ENCODE data around the gene TNF.

Gene TNF

GRCh38 chr6:31573239-31574105 lies 1.9 kb upstream of the TNF start:
- TF ChIP-seq ZBTB48 (tag by site-specific recombination; IDR thresholded peaks at IDR 0.05) = no peak
- no peak for TF ChIP-seq SP2 (tag by site-specific recombination; IDR thresholded peaks at IDR 0.05)
- TF ChIP-seq KLF9 (tag by site-specific recombination; IDR thresholded peaks at IDR 0.05; ENCODE audit: low read depth) = no peak
- TF ChIP-seq TCF7L2 (IDR thresholded peaks at IDR 0.05; ENCODE audit: borderline replicate concordance, low read depth, low read length) = no peak
- TF ChIP-seq ZNF157 (tag by site-specific recombination; IDR thresholded peaks at IDR 0.05) = no peak
- TF ChIP-seq ZNF112 (tag by site-specific recombination; IDR thresholded peaks at IDR 0.05) = no peak
- TF ChIP-seq ZNF274 (IDR thresholded peaks at IDR 0.05; ENCODE audit: low read length) = no peak
- TF ChIP-seq ZNF274 (tag by site-specific recombination; IDR thresholded peaks at IDR 0.05; ENCODE audit: borderline replicate concordance) = no peak
- no peak for TF ChIP-seq ZNF544 (tag by site-specific recombination; IDR thresholded peaks at IDR 0.05)
- no peak for TF ChIP-seq ZNF26 (tag by site-specific recombination; IDR thresholded peaks at IDR 0.05)
- TF ChIP-seq ZNF155 (tag by site-specific recombination; IDR thresholded peaks at IDR 0.05) = no peak
- TF ChIP-seq ZFP3 (tag by site-specific recombination; IDR thresholded peaks at IDR 0.05; ENCODE audit: low read depth) = no peak
- no peak for TF ChIP-seq ZNF571 (tag by site-specific recombination; IDR thresholded peaks at IDR 0.05)
- H3K4me3 ChIP-seq (ENCODE audit: low read depth, low read length) = no peak overlapping the region
- no peaks in the 10 kb centered on the region for H3K36me3 ChIP-seq (ENCODE audit: control insufficient read depth in 2 of 2, insufficient read depth in 1 of 2, low read length in 2 of 2)
- ChIA-PET POLR2A (interaction anchor here (1.3 to 1.4 kb wide), 2 partner anchors 9 kb away, joined by 3 to 4 read pairs; partner anchors contain the start of gene LTB), CTCF (interaction anchor here (1.0 to 18.7 kb wide), 5 partner anchors 11 to 79 kb away, joined by 3 to 518 read pairs (median 3); partner anchors contain the start of gene NCR3)
- H3K27ac ChIP-seq (ENCODE audit: extremely low read depth, low read depth, low read length) = no peak overlapping the region
- no peaks in the 10 kb centered on the region for H3K9me3 ChIP-seq (ENCODE audit: control insufficient read depth, insufficient read depth, low read depth, low read length)
- H3K4me1 ChIP-seq (ENCODE audit: control insufficient read depth, insufficient read depth, low read length) = no peaks in the 10 kb centered on the region

GRCh38 chr6:31574106-31575061 lies 981 bp upstream of the TNF start:
- H3K9me3 ChIP-seq (ENCODE audit: control insufficient read depth, insufficient read depth, low read depth, low read length) = no peaks in the 10 kb centered on the region
- ChIA-PET POLR2A (interaction anchor here (1.3 to 1.4 kb wide), 3 partner anchors 8 to 48 kb away, joined by 3 to 4 read pairs (median 3); partner anchors contain the start of gene LTB), CTCF (interaction anchor here (1.0 to 18.7 kb wide), 9 partner anchors 10 to 78 kb away, joined by 3 to 518 read pairs (median 4); partner anchors contain the start of genes ATP6V1G2, LST1 and NCR3)
- TF ChIP-seq ZNF394 (tag by site-specific recombination; IDR thresholded peaks at IDR 0.05; ENCODE audit: borderline replicate concordance) (peak; percentile 19; the same call in 1 of the 2 replicates), ZNF529 (tag by site-specific recombination; IDR thresholded peaks at IDR 0.05; ENCODE audit: insufficient replicate concordance) (no peak), CTCF (tag by site-specific recombination; IDR thresholded peaks at IDR 0.05) (0 out of 2 replicates have a peak, but pooled peaks have one; percentile 21), GLIS2 (tag by site-specific recombination; IDR thresholded peaks at IDR 0.05) (0 out of 2 replicates have a peak, but pooled peaks have one; percentile 9)
- H3K27ac ChIP-seq (ENCODE audit: extremely low read depth, low read depth, low read length) = no peak overlapping the region
- no peak overlapping the region for H3K4me3 ChIP-seq (ENCODE audit: low read depth, low read length)
- H3K4me1 ChIP-seq (ENCODE audit: control insufficient read depth, insufficient read depth, low read length) = no peaks in the 10 kb centered on the region
- no peaks in the 10 kb centered on the region for H3K36me3 ChIP-seq (ENCODE audit: control insufficient read depth in 2 of 2, insufficient read depth in 1 of 2, low read length in 2 of 2)
